ENCODE measurements around the gene RASAL2.

GRCh38 chr1:178516110-178516509, 422.2 kb downstream of the RASAL2 start:
- TF ChIP-seq CTCF (IDR thresholded peaks at IDR 0.05) (no peak), POLR2AphosphoS5 (IDR thresholded peaks at IDR 0.05; ENCODE audit: low read depth, low read length) (no peak), TCF7L2 (IDR thresholded peaks at IDR 0.05; ENCODE audit: low read depth, low read length) (no peak), SIN3A (IDR thresholded peaks at IDR 0.05; ENCODE audit: borderline replicate concordance, insufficient read depth, low read depth, low read length) (no peak), REST (IDR thresholded peaks at IDR 0.05; ENCODE audit: insufficient read depth in 1 of 2, low read depth in 2 of 2, low read length in 1 of 2) (no peak)
